ENCODE measurements around the gene KCTD17. TPM values are rescaled to one million over a fixed set of nuclear protein-coding genes. Genes with fewer than 3 reads are reported as not detected.

The KCTD17 gene
- total RNA-seq, 6 experiments from 2014 or later: 2.0 to 9.7 (median 4.4) TPM

DNA sequence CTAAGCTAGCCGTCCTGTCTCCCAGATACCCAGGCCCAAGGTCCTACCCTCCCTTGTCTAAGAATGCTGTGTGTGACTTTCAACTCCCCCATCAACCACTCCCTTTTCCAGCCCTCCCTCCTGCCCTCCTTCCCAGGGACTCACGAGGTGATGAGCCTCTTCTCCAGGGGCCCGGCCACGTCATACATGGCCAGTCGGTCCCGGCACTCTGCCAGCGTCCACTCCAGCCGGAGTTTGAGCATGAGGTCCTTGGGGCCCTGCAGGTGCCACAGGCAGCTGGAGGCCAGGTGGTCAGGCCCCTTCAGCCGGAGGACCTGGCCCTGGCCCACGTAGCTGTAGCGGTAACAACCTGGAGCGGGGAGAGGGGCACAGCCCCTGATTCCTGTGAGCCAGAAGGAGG is 37.9 kb downstream of the KCTD17 start:
- Histone ChIP-seq H3K27me3 (no peaks in the 10 kb centered on the region), H3K36me3 (no peaks in the 10 kb centered on the region), H3K4me1 (no peaks in the 10 kb centered on the region), H3K27ac (no peak overlapping the region), H3K9me3 (no peaks in the 10 kb centered on the region), H3K4me3 (no peak overlapping the region)
- WGBS (ENCODE audit: insufficient coverage, low coverage, low lambda C conversion rate, missing lambda C conversion rate): 73% methylated on average over 6 of the region's 12 CpGs
- intact Hi-C loops (cut with DNase I): no loop called here
- no peak for ATAC-seq
- DNase-seq: no peak
- no peak for TF ChIP-seq POLR2A (IDR thresholded peaks at IDR 0.05)
- TF ChIP-seq, protein P1, sequence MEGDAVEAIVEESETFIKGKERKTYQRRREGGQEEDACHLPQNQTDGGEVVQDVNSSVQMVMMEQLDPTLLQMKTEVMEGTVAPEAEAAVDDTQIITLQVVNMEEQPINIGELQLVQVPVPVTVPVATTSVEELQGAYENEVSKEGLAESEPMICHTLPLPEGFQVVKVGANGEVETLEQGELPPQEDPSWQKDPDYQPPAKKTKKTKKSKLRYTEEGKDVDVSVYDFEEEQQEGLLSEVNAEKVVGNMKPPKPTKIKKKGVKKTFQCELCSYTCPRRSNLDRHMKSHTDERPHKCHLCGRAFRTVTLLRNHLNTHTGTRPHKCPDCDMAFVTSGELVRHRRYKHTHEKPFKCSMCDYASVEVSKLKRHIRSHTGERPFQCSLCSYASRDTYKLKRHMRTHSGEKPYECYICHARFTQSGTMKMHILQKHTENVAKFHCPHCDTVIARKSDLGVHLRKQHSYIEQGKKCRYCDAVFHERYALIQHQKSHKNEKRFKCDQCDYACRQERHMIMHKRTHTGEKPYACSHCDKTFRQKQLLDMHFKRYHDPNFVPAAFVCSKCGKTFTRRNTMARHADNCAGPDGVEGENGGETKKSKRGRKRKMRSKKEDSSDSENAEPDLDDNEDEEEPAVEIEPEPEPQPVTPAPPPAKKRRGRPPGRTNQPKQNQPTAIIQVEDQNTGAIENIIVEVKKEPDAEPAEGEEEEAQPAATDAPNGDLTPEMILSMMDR (IDR thresholded peaks at IDR 0.05): no peak

DNA sequence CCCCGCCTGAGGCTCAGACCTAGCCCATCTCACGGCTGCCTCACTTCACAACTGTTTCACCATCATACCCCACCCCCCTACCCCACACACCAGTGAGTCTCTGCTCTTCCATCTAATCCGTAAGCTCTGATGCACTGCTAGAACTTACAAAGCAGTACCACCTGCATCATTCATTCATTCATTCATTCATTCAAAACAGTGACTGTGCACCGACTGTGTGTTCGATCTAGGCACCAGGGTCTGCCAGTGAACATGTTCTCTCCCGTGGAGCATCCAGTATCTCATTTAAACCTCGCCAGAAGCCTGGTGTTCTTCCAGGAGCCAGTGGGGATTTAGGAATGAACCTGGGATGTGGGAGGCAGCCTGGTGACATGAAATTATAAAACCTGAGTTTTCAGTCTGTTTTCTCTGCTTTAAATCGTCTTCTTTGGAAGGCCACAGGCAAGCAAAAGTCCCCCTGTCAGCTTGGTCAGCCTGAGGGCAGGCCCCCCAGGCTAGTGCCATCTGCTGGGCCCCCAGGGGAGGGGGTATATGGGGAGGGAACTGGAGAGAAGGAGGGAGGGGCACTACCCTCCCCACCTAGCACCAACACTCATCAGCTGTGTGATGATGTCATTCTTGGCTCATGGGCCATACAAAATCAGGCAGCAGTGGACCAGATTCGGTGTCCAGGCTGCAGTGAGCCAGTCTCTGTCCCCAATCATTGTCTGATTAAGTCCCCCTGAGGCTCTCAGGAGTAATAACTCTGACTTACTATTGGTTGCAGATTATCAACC is 39.6 kb downstream of the KCTD17 start:
- Histone ChIP-seq H3K27ac (no peak overlapping the region), H3K4me1 (no peaks in the 10 kb centered on the region), H3K9me3 (no peaks in the 10 kb centered on the region), H3K27me3 (no peaks in the 10 kb centered on the region), H3K4me3 (no peak overlapping the region), H3K36me3 (peaks cover 0 to 1% (median 0%) of the 10 kb centered on the region in 4 donors)
- no peak for TF ChIP-seq POLR2A (IDR thresholded peaks at IDR 0.05)
- WGBS (ENCODE audit: insufficient coverage, low coverage, low lambda C conversion rate, missing lambda C conversion rate): 71% methylated on average over 7 of the region's 9 CpGs
- intact Hi-C loops (cut with DNase I): no loop called here
- ATAC-seq (peak in 1 of 4 donors; percentile 35), DNase-seq (no peak)

DNA sequence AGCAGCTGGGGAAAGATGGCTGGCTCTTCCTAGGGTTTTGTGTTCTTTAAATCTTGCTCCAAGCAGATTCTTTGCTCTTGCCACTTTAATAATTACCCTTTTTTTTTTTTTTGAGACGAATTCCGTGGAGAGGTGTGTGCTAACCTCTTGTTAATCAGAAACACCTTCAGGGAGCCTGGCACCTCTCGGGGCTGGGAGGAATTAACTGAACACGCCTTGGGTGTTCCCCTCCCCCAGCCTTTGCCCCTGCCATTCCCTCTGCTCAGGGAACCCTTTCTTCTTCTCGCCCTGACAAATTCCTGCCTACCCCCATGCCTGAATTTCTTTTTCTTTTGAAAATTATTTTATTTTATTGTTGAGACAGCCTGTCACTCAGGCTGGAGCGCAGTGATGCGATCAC is 40.5 kb downstream of the KCTD17 start:
- intact Hi-C loops (cut with DNase I): no loop called here
- Histone ChIP-seq H3K4me3 (no peak overlapping the region), H3K27me3 (no peaks in the 10 kb centered on the region), H3K36me3 (peaks cover 0 to 10% (median 0%) of the 10 kb centered on the region in 4 donors), H3K27ac (no peak overlapping the region), H3K4me1 (no peaks in the 10 kb centered on the region), H3K9me3 (no peaks in the 10 kb centered on the region)
- 84% methylated on average over 7 of the region's 7 CpGs for WGBS (ENCODE audit: insufficient coverage, low coverage, low lambda C conversion rate, missing lambda C conversion rate)
- ATAC-seq (no peak), DNase-seq (no peak)
- no peak for TF ChIP-seq POLR2A (IDR thresholded peaks at IDR 0.05)
- TF ChIP-seq, protein P1 (IDR thresholded peaks at IDR 0.05): no peak

DNA sequence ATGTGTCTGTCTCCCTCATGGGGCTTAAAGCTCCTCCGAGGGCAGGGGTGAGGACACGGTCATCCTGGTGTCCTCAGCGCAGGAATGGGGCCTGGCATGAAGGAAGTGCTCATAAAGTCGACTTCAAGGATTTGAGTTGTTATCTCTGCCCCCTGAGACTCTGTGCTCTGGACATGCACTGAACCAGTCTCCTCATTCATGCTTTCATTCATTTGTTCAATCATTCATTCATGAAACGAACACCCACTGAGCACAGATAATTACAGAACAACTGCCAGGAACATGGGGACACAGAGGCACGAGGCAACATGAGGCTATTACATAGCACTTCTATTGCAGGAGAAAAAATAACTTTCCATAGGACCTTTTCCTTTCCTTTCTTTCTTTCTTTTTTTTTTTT is 41.5 kb downstream of the KCTD17 start:
- WGBS (ENCODE audit: insufficient coverage, low coverage, low lambda C conversion rate, missing lambda C conversion rate): 60% methylated on average over 5 of the region's 6 CpGs
- H3K27me3 ChIP-seq: no peaks in the 10 kb centered on the region
- no peak for DNase-seq
- H3K4me1 ChIP-seq: no peaks in the 10 kb centered on the region
- H3K9me3 ChIP-seq: no peaks in the 10 kb centered on the region
- ATAC-seq: no peak
- no peak overlapping the region for H3K27ac ChIP-seq
- TF ChIP-seq, protein P1 (IDR thresholded peaks at IDR 0.05): no peak
- TF ChIP-seq POLR2A (IDR thresholded peaks at IDR 0.05): no peak
- intact Hi-C loops (cut with DNase I): no loop called here
- no peak overlapping the region for H3K4me3 ChIP-seq
- peaks cover 0 to 13% (median 0%) of the 10 kb centered on the region in 4 donors for H3K36me3 ChIP-seq

DNA sequence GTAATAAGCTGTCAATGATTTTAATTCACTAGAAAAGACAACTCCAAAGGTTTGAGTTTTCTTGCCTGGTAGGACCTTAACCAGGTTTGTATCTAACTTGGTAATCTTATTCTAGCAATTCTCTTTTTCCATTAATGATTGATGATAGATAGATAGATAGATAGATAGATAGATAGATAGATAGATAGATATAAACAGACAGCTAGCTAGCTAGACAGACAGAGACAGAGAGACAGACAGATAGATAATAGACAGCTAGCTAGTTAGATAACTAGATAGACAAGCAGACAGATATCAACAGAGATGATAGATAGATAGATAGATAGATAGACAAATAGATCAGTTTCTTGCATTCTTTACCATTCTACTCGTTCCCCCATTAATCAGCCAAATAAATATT is 42.7 kb downstream of the KCTD17 start:
- Histone ChIP-seq H3K36me3 (peaks cover 0 to 13% (median 0%) of the 10 kb centered on the region in 4 donors), H3K27me3 (no peaks in the 10 kb centered on the region), H3K4me1 (no peaks in the 10 kb centered on the region), H3K27ac (no peak overlapping the region), H3K4me3 (no peak overlapping the region), H3K9me3 (no peaks in the 10 kb centered on the region)
- no peak for TF ChIP-seq POLR2A (IDR thresholded peaks at IDR 0.05)
- TF ChIP-seq, protein P1 (IDR thresholded peaks at IDR 0.05): no peak
- WGBS (ENCODE audit: insufficient coverage, low coverage, low lambda C conversion rate, missing lambda C conversion rate): 17% methylated on average over 1 of the region's 1 CpG
- no peak for ATAC-seq
- intact Hi-C loops (cut with DNase I): no loop called here
- DNase-seq: no peak
